Left kidney (tissue), 8 donors: ENCODE data around the gene AQP3. TPM values are rescaled to one million over a fixed set of nuclear protein-coding genes. Genes with fewer than 3 reads are reported as not detected.
"Not testable (repeated sequence)": the region's sequence is repeated elsewhere in the genome, so short reads cannot be mapped to it uniquely, and the experiment has no call there.

Experiments used
- DNase-seq: peaks from one replicate; pipeline ENCODE4 v3.0.0-alpha.2; 2013
- long read RNA-seq, 8 donors: transcript quantifications; one replicate each; lab custom pipeline, GENCODE V29; 2026
- polyA plus RNA-seq: library from polyadenylated mRNA; unstranded; fragments of 120-200 nt; gene quantifications from one replicate; pipeline ENCODE4 v1.2.1, GENCODE V29; 2013; ENCODE audit not compliant: insufficient read length

AQP3 gene
- polyA plus RNA-seq, result 30.7 TPM
- long read RNA-seq, donor 1, transcript AQP3-201 (6 exons, 1,871 nt), result major isoform, 28 of 29 reads
- long read RNA-seq, donor 1, partial matches to known transcripts, result 0 of 29 reads
- long read RNA-seq, donor 1, other reads (novel, unspliced or antisense), result 0 of 29 reads
- long read RNA-seq, donor 2, transcript AQP3-201 (6 exons, 1,871 nt), result major isoform, 45 of 46 reads
- long read RNA-seq, donor 2, partial matches to known transcripts, result 0 of 46 reads
- long read RNA-seq, donor 2, other reads (novel, unspliced or antisense), result 0 of 46 reads
- long read RNA-seq, donor 3, transcript AQP3-201 (6 exons, 1,871 nt), result major isoform, 13 of 13 reads
- long read RNA-seq, donor 3, partial matches to known transcripts, result 0 of 13 reads
- long read RNA-seq, donor 3, other reads (novel, unspliced or antisense), result 0 of 13 reads
- long read RNA-seq, donor 4, partial matches to known transcripts, result 0 of 1 reads
- long read RNA-seq, donor 4, other reads (novel, unspliced or antisense), result 0 of 1 reads
- long read RNA-seq, donor 5, transcript AQP3-201 (6 exons, 1,871 nt), result major isoform, 45 of 46 reads
- long read RNA-seq, donor 5, partial matches to known transcripts, result 0 of 46 reads
- long read RNA-seq, donor 5, other reads (novel, unspliced or antisense), result 0 of 46 reads
- long read RNA-seq, donor 6, transcript AQP3-201 (6 exons, 1,871 nt), result major isoform, 17 of 20 reads
- long read RNA-seq, donor 6, partial matches to known transcripts, result 0 of 20 reads
- long read RNA-seq, donor 6, other reads (novel, unspliced or antisense), result 0 of 20 reads
- long read RNA-seq, donor 7, transcript AQP3-201 (6 exons, 1,871 nt), result major isoform, 42 of 43 reads
- long read RNA-seq, donor 7, partial matches to known transcripts, result 0 of 43 reads
- long read RNA-seq, donor 7, other reads (novel, unspliced or antisense), result 0 of 43 reads
- long read RNA-seq, donor 8, transcript AQP3-201 (6 exons, 1,871 nt), result major isoform, 18 of 24 reads
- long read RNA-seq, donor 8, partial matches to known transcripts, result 6 of 24 reads
- long read RNA-seq, donor 8, other reads (novel, unspliced or antisense), result 0 of 24 reads

DNA sequence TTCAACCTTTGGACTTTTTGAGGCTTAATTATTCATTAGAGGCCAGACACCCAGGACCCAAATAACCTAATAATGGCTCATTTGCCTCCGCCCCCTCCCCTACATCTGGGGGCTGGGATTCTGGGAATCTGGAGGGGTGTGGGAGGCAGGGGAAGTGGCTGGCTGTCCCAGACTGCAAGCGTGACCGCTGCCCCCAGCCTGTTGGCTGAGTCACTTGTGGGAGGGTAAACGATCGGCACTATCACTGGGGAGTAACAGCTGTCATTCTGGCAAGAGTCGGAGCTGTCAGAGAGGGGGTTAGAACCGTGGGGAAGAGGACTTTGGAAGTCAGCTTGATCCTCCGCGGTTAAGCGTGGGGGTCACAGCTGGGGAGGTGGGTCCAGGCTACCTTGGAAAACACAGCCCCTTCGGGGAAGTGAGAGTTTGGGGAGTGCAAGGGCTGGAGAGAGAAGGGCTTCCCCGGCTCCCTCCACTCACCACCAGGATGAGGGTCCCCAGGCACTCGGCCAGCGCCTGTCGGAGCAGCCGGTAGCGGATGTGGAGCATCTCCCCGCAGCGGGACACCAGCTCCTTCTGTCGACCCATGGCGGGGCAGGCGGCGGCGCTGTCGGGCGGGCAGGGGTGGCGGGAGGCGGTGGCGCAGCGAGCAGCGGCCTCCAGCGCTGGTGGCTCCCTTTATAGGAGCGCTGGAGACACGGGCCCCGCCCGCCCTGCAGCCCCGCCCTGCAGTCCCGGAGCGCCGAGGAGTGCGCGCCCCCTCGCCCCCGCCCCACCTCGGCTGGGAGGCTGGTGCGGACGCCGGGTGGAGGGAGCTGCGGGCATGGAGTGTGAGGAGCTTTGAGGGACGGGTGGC lies at the start of gene AQP3:
Gene AQP3, minus strand, starts transcription at position 648 of the 853 bp plus-strand sequence. Its CDS starts 63 bp downstream, at position 585.
- DNase-seq, result peak; percentile 53

DNA sequence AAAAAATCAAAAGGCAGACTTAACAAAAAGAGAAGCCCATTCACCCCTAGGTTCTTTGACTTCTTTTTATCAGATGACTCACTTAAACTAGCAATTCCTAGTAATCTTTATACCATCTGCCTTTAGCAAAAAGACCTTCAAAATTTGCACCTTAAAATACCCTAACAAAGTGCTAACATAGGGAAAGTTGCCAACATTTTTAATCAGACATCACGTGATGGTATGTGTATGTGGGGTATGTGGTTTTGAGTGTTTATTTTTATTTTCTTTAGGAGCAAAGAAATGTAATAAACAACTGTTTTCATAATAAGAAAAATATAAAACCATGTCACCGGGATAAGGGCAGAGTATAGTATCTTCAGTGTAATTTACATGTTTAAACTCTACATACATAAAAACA lies 46.4 kb upstream of the AQP3 start:
- DNase-seq, result not testable (repeated sequence)

DNA sequence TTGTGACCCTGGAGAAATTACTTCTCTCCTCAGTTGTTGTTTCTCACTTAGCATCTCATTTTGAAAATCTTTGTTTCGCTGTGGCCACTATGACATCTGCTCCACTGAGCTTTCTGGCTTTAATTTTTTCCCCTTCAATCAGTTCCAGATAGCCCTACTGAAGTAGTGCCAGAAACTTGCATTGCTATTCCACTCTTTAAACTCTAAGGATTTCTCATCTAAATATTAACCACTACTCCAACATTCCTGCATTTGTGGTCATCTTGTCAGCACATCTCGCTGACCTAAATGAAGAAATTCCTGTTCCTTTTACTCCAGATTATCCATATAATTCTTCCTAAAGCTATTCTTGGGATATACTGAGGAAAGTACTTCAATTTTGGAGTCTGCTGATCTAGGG lies 41.7 kb upstream of the AQP3 start:
- no peak for DNase-seq

DNA sequence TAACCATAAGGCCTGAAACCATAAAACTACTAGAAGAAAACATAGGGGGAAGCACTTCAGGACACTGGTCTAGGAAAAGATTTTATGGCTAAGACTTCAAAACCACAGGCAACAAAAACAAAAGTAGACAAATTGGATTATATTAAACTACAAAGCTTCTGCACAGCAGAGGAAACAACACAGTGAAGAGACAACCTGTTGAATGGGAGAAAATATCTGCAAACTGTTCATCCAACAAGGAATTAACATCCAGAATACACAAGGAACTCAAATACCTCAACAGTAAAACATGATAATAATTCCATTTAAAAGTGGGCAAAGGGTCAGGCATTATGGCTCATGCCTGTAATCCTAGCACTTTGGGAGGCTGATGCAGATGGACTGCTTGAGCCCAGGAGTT lies 37.9 kb upstream of the AQP3 start:
- DNase-seq, result not testable (repeated sequence)

DNA sequence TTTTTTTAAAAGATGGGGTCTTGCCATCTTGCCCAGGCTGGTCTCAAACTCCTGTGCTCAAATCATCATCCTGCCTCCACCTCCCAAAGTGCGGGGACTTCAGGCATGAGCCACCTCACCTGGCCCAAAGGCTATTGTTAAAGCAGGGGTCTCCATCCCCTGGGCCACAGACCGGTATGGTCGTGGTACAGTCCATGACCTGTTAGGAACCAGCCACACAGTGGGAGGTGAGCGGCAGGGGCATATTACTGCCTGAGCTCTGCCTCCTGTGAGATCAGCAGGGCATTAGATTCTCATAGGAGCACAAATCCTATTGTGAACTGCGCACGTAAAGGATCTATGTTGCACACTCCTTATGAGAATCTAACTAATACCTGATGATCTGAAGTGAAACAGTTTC lies 33.6 kb upstream of the AQP3 start:
- DNase-seq, result no peak

DNA sequence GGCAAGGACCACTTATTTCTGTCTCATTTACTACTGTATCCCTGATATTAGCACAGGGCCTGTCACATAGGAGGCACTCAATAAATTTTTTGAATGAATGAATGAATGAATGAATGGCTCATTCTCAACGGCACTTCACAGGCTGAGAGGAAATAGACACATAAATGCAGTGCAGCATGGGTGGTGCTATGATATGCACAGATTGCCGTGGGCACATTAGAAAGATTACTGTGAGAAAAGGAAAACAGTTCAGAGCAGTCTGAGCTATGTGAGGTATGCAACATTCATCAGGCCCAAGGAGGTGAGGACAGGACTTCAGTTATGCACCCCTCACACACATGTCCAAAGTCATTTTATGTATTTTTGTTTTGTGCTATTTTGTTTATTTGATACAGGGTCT lies 32.7 kb upstream of the AQP3 start:
- no peak for DNase-seq

DNA sequence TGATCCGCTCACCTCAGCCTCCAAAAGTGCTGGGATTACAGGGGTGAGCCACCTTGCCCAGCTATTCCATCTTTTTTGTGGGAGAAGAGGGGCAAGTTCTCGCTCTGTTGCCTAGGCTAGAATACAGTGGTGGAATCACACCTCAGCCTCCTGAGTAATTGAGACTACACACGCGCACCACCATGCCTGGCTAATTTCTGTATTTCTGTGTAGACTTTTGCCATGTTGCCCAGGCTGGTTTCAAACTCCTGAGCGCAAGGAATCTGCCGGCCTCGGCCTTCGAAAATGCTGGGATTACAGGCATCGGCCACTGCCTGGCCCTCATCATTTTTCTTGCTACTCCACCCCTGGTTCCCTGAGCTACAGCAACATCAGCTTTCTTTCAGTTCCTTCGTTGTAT lies 29.1 kb upstream of the AQP3 start:
- DNase-seq, result no peak

DNA sequence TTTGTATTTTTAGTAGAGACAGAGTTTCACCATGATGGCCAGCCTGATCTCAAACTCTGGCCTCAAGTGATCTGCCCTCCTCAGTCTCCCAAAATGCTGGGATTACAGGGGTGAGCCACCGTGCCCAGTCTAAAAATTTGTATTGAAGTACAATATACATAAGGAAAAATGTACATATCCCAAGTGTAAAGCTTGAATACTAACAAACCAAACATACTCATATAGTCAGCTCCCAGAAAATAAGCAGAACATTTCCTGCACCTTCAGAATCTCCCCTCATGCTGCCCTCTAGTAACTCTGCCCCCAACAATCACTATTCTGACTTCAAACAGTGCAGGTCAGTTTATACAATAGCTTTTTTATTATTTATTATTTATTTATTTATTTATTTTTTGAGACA lies 28.0 kb upstream of the AQP3 start:
- no peak for DNase-seq

DNA sequence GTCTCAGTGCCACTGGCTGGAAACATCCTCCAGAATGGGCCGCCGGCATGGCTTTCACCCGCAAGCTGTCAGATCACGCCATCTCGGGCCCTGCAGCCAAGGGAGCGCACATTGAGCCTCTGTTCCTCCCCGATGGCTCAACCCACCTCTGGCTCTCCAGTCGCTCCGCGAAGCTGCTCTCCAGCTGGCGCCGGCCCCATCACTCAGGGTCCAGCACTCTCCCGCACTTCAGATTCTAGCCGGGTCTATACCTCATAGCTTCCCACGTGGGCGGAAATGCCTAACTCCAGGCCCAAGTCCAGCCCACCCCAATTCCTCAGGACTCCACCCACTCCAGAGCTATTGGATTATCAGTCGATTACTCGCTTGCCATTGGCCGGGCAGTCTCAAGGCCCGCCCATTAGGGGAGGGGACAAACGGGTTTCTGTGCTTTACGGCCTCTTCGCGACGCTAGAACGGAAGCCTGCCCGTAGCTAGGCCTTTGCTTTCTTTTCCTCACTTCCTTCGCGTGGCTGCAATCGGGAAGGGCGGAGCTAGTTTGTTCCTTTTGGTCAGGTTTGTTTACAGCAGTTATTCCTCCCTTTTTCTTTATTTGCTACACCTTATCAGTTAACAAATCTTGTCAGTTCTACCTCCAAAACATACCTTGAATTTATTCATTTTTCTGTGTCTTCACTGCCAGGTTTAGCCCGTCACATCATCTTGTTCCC lies 26.4 kb upstream of the AQP3 start, which contains the start of gene NOL6:
Gene NOL6, minus strand, starts transcription at position 282 of the 710 bp plus-strand sequence. Its CDS starts 82 bp downstream, at position 200.
- DNase-seq, result peak; percentile 100

GRCh38 chr9:33472881-33473615 lies 25.7 kb upstream of the AQP3 start:
- no peak for DNase-seq

DNA sequence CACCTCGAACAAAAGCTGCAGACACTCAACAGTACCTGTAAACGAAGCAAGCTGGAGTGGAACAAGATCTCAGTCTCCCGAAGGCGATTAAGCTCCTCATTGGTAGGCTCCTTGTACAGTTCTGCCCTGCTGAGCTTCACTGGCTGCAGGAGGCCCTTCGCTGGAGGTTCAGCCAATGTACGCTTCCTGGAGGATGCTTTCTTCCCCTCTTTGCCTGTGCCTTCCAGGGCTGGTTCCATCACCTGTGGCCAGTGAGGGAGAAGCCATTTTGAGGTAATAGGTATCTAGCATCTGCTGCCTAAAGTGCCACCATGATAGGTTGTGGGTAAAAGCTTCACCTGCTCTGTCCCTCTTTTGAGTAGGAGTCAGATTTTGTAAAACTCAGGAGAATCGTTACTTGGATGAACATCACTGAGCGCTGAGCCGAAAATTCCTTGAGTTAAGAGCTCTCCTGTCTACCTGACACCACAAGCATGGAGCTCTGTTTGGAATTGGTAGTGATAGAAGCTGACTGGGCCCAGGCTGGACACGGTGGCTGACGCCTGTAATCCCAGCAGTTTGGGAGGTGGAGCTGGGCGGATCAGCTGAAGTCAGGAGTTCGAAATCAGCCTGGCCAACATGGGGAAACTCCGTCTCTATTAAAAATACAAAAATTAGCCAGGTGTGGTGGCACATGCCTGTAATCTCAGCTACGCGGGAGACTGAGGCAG lies 24.9 kb upstream of the AQP3 start:
- DNase-seq, result no peak

DNA sequence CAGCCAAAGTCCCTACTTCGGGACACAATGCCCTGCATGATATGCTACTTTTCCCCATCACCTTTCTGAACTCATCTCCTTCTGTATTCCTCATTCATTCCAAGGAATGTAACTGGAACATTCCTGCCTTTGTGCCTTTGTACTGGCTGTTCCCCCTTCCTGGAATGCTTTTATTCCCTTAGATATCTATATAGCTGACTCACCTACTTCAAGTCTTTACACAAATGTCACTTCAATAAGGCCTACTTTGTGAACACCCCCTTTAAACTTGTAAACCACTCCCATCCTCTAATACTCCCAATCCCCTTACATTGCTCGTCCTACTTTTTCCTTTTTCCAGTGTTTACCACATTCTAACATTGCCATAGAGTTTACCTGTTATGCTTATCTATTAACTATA lies 24.0 kb upstream of the AQP3 start:
- DNase-seq, result no peak

DNA sequence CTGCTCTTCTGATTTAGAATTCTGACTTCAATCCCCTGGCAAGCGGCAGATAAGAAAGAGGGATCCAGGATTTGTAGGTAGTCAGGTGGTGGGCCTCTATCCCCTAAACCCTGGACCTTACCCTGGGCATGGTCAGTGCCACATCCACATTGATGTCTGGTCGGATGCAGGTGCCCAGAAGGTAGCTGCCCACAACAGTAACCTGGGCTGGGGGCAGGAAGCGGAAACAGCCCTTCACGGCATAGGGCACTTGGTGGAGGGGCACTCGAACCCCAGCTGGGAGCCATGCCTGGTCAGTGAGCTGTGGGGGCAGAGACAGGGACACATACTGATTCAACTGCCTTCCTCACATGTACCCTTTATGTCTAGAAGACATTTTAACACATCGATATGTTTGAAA lies 22.5 kb upstream of the AQP3 start:
- DNase-seq, result no peak

- DNase-seq, result no peak
These were observed 21.6 kb upstream of the AQP3 start for GRCh38 chr9:33468797-33469621.

DNA sequence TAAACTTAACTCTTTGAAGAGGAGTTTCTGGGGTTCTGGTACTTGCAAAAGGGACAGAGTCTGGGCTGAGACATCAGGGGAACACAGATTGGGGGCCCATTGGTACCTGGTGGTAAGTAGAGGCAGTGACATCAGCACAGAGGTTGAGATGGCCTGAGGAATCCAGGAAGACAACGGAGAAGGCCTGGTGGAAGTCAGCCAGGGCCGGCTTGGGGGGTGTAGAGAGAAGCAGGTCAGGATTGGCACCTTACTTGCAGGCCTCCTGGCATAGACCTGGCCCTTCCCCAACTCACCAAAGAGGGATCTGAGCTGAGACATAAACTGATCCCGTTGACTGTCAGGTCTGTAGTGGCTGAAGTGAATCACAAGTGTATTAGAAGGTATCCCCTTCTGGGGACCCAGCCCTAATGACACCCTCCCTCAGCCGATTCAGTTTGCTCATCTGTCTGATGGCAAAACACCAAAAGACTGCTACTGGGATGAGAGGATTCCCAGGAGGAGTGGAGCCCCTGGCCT lies 20.9 kb upstream of the AQP3 start:
- DNase-seq, result no peak

DNA sequence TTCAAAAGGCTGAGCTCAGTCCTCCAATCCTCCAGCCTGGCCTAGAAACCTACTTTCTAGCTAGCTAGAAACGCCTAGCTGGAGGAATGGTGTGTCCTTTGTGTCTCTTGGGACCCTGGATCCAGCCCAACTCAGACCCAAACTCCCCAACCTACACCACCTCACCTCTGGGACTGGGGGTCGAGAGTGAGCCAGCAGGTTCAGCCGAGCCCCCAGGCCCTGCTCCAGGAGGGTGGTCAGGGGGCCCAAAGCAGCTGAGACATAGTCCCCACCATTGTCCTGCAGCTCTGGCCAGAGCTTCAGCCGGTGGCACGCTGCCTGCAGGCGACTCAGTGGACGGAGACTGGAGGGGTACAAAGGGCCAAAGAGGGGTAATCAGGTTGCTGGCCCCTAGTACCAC lies 20.1 kb upstream of the AQP3 start:
- no peak for DNase-seq

DNA sequence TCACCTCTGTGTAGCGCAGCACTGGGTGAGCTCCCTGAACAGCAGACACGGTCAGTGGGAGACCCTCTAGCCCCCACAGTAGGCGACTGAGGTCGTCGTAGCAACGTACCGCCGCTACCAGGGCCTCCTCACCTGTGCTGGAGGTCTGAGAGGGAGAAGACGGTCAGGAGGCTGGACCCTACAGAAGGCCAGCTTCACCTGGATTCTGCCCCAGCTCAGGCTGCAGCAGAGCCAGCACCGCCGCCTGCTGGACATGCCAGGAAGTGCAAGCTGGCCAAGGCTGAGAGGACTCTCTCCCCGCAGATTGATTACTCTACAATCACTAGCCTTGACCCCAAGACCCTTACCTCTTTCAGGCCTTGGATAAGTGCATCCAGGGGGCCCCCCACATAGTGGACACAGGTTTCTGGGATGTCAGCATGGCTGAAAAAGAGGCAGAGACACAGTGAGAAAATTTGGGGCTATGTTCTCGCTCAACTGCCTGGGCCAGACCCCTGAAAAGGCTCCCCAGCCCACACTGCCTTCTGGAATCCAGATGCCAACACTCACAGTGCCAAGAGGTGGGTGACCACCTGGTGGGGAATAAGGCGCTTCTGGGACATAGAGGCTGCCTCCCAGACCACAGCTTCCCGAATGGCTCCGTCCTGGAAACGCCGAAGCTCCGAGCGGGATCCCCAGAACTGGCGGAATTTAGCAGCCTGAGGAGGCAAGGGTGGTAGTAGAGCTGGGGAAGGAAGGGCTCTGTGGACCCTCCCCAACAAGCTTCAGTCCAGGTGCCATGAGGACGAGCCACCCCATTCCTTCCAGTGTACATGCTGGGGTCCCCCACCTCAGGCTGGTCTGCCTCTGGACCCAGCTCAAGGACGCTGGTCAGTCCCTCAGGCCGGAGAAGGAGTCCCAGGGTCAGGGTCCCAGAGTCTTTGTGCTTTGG lies 19.4 kb upstream of the AQP3 start:
- DNase-seq, result no peak
